ENCODE measurements around the gene KLHL3.
A peak's percentile ranks its signal among the peaks of the same experiment; 100 is the strongest.

KLHL3 gene

GRCh38 chr5:137733922-137734321 lies 2.0 kb downstream of the KLHL3 start:
- Histone ChIP-seq H3K27ac (replicated peaks; ENCODE audit: low read length) (no peak overlapping the region), H3K9ac (ENCODE audit: low read depth, low read length, poor library complexity) (no peak overlapping the region), H3K4me2 (ENCODE audit: insufficient read depth, low read length, poor library complexity, severe bottlenecking) (no peak overlapping the region), H3K23ac (ENCODE audit: low read depth, low read length, poor library complexity) (no peak overlapping the region), H3K27me3 (ENCODE audit: control insufficient read depth in 3 of 3, insufficient read depth in 3 of 3, low read depth in 1 of 3, low read length in 3 of 3) (peaks cover 0 to 6% (median 0%) of the 10 kb centered on the region in 3 experiments), H2AK5ac (ENCODE audit: low read depth, low read length) (no peak overlapping the region), H2BK5ac (ENCODE audit: low read length) (no peak overlapping the region), H3K79me1 (ENCODE audit: low read depth, low read length) (no peaks in the 10 kb centered on the region), H3K18ac (ENCODE audit: low read length) (no peak overlapping the region), H3K36me3 (replicated peaks in 1 of 2; ENCODE audit: control insufficient read depth in 2 of 2, insufficient read depth in 2 of 2, low read length in 2 of 2) (no peaks in the 10 kb centered on the region), H3K4ac (ENCODE audit: low read length) (no peak overlapping the region), H3K9me3 (replicated peaks in 1 of 2; ENCODE audit: control insufficient read depth in 2 of 2, insufficient read depth in 1 of 2, low read depth in 1 of 2, low read length in 2 of 2) (no peaks in the 10 kb centered on the region), H3K14ac (ENCODE audit: low read length) (no peak overlapping the region), H2BK15ac (ENCODE audit: low read length) (no peak overlapping the region), H4K8ac (ENCODE audit: low read depth, low read length) (no peak overlapping the region), H2AFZ (ENCODE audit: low read length) (peak overlapping the region; percentile 89), H2BK12ac (ENCODE audit: low read length) (no peak overlapping the region), H3K4me3 (ENCODE audit: low read length in 2 of 2) (peak overlapping the region in 1 of 2 donors; percentile 57), H4K91ac (ENCODE audit: low read depth, low read length, poor library complexity) (no peak overlapping the region), H2BK120ac (ENCODE audit: low read depth, low read length) (no peak overlapping the region), H3K4me1 (ENCODE audit: control insufficient read depth in 2 of 2, insufficient read depth in 1 of 2, low read depth in 1 of 2, low read length in 2 of 2) (peaks cover 9 to 11% of the 10 kb centered on the region in 2 donors)
- no peak for DNase-seq (ENCODE audit: low spot score)
- no CpG with 5 or more reads among the region's 3 CpGs for WGBS, 2 donors (ENCODE audit: extremely low coverage in 2 of 2, insufficient read length in 2 of 2, insufficient replicate concordance in 1 of 2)

- Histone ChIP-seq H4K91ac (ENCODE audit: low read depth, low read length, poor library complexity) (no peak overlapping the region), H3K9ac (ENCODE audit: low read depth, low read length, poor library complexity) (no peak overlapping the region), H2BK12ac (ENCODE audit: low read length) (no peak overlapping the region), H4K8ac (ENCODE audit: low read depth, low read length) (no peak overlapping the region), H3K79me1 (ENCODE audit: low read depth, low read length) (no peaks in the 10 kb centered on the region), H2BK120ac (ENCODE audit: low read depth, low read length) (no peak overlapping the region), H3K27ac (replicated peaks; ENCODE audit: low read length) (no peak overlapping the region), H2AFZ (ENCODE audit: low read length) (no peak overlapping the region), H3K4me2 (ENCODE audit: insufficient read depth, low read length, poor library complexity, severe bottlenecking) (no peak overlapping the region), H3K4ac (ENCODE audit: low read length) (no peak overlapping the region), H3K4me3 (ENCODE audit: low read length in 2 of 2) (no peak overlapping the region), H3K23ac (ENCODE audit: low read depth, low read length, poor library complexity) (no peak overlapping the region), H2BK15ac (ENCODE audit: low read length) (no peak overlapping the region), H3K9me3 (replicated peaks in 1 of 2; ENCODE audit: control insufficient read depth in 2 of 2, insufficient read depth in 1 of 2, low read depth in 1 of 2, low read length in 2 of 2) (no peaks in the 10 kb centered on the region), H3K27me3 (ENCODE audit: control insufficient read depth in 3 of 3, insufficient read depth in 3 of 3, low read depth in 1 of 3, low read length in 3 of 3) (peaks cover 0 to 6% (median 0%) of the 10 kb centered on the region in 3 experiments), H3K18ac (ENCODE audit: low read length) (no peak overlapping the region), H2BK5ac (ENCODE audit: low read length) (no peak overlapping the region), H3K4me1 (ENCODE audit: control insufficient read depth in 2 of 2, insufficient read depth in 1 of 2, low read depth in 1 of 2, low read length in 2 of 2) (peaks cover 9 to 11% of the 10 kb centered on the region in 2 donors), H2AK5ac (ENCODE audit: low read depth, low read length) (no peak overlapping the region), H3K36me3 (replicated peaks in 1 of 2; ENCODE audit: control insufficient read depth in 2 of 2, insufficient read depth in 2 of 2, low read length in 2 of 2) (no peaks in the 10 kb centered on the region), H3K14ac (ENCODE audit: low read length) (no peak overlapping the region)
- WGBS, 2 donors (ENCODE audit: extremely low coverage in 2 of 2, insufficient read length in 2 of 2, insufficient replicate concordance in 1 of 2), result no CpG with 5 or more reads among the region's 3 CpGs
- no peak for DNase-seq (ENCODE audit: low spot score)
Measured at GRCh38 chr5:137733006-137733405, 2.9 kb downstream of the KLHL3 start.

- Histone ChIP-seq H2BK12ac (ENCODE audit: low read length) (no peak overlapping the region), H3K4me3 (ENCODE audit: low read length in 2 of 2) (no peak overlapping the region), H3K4me1 (ENCODE audit: control insufficient read depth in 2 of 2, insufficient read depth in 1 of 2, low read depth in 1 of 2, low read length in 2 of 2) (peaks cover 9 to 11% of the 10 kb centered on the region in 2 donors), H3K23ac (ENCODE audit: low read depth, low read length, poor library complexity) (no peak overlapping the region), H3K18ac (ENCODE audit: low read length) (no peak overlapping the region), H3K4ac (ENCODE audit: low read length) (no peak overlapping the region), H2AFZ (ENCODE audit: low read length) (no peak overlapping the region), H3K79me1 (ENCODE audit: low read depth, low read length) (no peaks in the 10 kb centered on the region), H2BK5ac (ENCODE audit: low read length) (no peak overlapping the region), H2BK120ac (ENCODE audit: low read depth, low read length) (no peak overlapping the region), H4K8ac (ENCODE audit: low read depth, low read length) (no peak overlapping the region), H3K9ac (ENCODE audit: low read depth, low read length, poor library complexity) (no peak overlapping the region), H3K14ac (ENCODE audit: low read length) (no peak overlapping the region), H2BK15ac (ENCODE audit: low read length) (no peak overlapping the region), H3K9me3 (replicated peaks in 1 of 2; ENCODE audit: control insufficient read depth in 2 of 2, insufficient read depth in 1 of 2, low read depth in 1 of 2, low read length in 2 of 2) (no peaks in the 10 kb centered on the region), H3K4me2 (ENCODE audit: insufficient read depth, low read length, poor library complexity, severe bottlenecking) (no peak overlapping the region), H3K36me3 (replicated peaks in 1 of 2; ENCODE audit: control insufficient read depth in 2 of 2, insufficient read depth in 2 of 2, low read length in 2 of 2) (no peaks in the 10 kb centered on the region), H3K27ac (replicated peaks; ENCODE audit: low read length) (no peak overlapping the region), H4K91ac (ENCODE audit: low read depth, low read length, poor library complexity) (no peak overlapping the region), H2AK5ac (ENCODE audit: low read depth, low read length) (no peak overlapping the region), H3K27me3 (ENCODE audit: control insufficient read depth in 3 of 3, insufficient read depth in 3 of 3, low read depth in 1 of 3, low read length in 3 of 3) (no peaks in the 10 kb centered on the region)
- WGBS, 2 donors (ENCODE audit: extremely low coverage in 2 of 2, insufficient read length in 2 of 2, insufficient replicate concordance in 1 of 2), result no CpG with 5 or more reads among the region's 3 CpGs
- no peak for DNase-seq (ENCODE audit: low spot score)
Measured at GRCh38 chr5:137731176-137731575, 4.7 kb downstream of the KLHL3 start.

GRCh38 chr5:137730336-137730735 lies 5.6 kb downstream of the KLHL3 start:
- Histone ChIP-seq H2BK15ac (ENCODE audit: low read length) (no peak overlapping the region), H2BK12ac (ENCODE audit: low read length) (no peak overlapping the region), H2BK5ac (ENCODE audit: low read length) (no peak overlapping the region), H3K36me3 (replicated peaks in 1 of 2; ENCODE audit: control insufficient read depth in 2 of 2, insufficient read depth in 2 of 2, low read length in 2 of 2) (no peaks in the 10 kb centered on the region), H2BK120ac (ENCODE audit: low read depth, low read length) (no peak overlapping the region), H3K9ac (ENCODE audit: low read depth, low read length, poor library complexity) (no peak overlapping the region), H3K27me3 (ENCODE audit: control insufficient read depth in 3 of 3, insufficient read depth in 3 of 3, low read depth in 1 of 3, low read length in 3 of 3) (no peaks in the 10 kb centered on the region), H3K14ac (ENCODE audit: low read length) (no peak overlapping the region), H4K91ac (ENCODE audit: low read depth, low read length, poor library complexity) (no peak overlapping the region), H4K8ac (ENCODE audit: low read depth, low read length) (no peak overlapping the region), H3K27ac (replicated peaks; ENCODE audit: low read length) (no peak overlapping the region), H3K4me1 (ENCODE audit: control insufficient read depth in 2 of 2, insufficient read depth in 1 of 2, low read depth in 1 of 2, low read length in 2 of 2) (peaks cover 9 to 11% of the 10 kb centered on the region in 2 donors), H2AK5ac (ENCODE audit: low read depth, low read length) (no peak overlapping the region), H3K9me3 (replicated peaks in 1 of 2; ENCODE audit: control insufficient read depth in 2 of 2, insufficient read depth in 1 of 2, low read depth in 1 of 2, low read length in 2 of 2) (no peaks in the 10 kb centered on the region), H3K4ac (ENCODE audit: low read length) (no peak overlapping the region), H3K18ac (ENCODE audit: low read length) (no peak overlapping the region), H3K79me1 (ENCODE audit: low read depth, low read length) (no peaks in the 10 kb centered on the region), H3K4me2 (ENCODE audit: insufficient read depth, low read length, poor library complexity, severe bottlenecking) (no peak overlapping the region), H2AFZ (ENCODE audit: low read length) (no peak overlapping the region), H3K4me3 (ENCODE audit: low read length in 2 of 2) (no peak overlapping the region), H3K23ac (ENCODE audit: low read depth, low read length, poor library complexity) (no peak overlapping the region)
- no peak for DNase-seq (ENCODE audit: low spot score)

All from neuronal stem cell (in vitro differentiated cells).